GM18907 (cell line): ENCODE data around the gene NT5DC3.

Source experiments
- ATAC-seq: cut with Tn5 transposase; IDR thresholded peaks from one replicate; pipeline ENCODE4 v1.9.1; 2021; ENCODE audit warnings: mild to moderate bottlenecking, moderate library complexity; ENCODE audit not compliant: unreplicated experiment

NT5DC3 gene

GRCh38 chr12:103785243-103786031 is 55.6 kb downstream of the NT5DC3 start:
- no peak for ATAC-seq

DNA sequence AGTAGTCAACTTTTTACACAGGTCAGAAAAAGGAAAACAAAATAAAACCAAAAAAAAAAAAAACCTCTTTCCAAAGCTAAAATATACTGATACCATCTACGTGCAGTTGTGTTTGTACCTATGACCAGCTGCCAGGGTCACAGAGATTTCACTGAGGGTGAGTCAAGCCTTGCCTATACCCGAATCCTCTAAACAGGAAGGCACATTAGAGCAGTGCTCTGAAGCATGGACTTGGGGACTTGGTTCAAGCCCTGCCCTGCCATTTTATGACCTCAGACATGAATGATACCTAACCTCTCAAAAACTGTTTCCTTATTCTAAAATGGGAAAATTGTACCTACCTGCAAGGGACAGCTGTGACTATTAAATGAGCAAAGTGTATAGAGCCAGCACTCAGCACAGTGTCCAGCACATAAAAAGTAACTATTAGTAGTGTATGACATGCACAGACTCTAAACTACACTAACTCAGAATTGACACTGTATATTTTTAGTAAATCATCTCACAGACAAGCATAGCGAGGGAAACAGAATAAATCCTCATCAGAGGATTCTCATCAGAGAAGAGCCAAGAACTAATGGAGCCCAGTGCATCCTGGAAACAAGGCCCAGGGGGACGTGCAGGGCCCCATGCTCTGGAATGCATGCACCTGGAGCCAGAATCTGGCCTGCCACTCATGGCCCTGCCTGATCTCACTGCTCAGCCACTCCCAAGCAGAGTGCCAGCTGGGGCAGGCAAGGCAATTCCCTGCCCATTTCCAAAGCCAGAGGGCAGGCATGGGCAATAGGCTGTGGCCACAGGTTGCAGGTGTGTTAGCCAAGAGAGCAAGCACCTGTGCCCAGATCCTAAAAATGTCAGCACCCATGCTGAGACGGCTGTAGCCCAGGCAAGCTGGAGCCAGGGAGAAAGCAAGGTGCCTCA is 57.0 kb downstream of the NT5DC3 start:
- no peak for ATAC-seq

GRCh38 chr12:103782399-103782798 is 58.6 kb downstream of the NT5DC3 start:
- no peak for ATAC-seq

- ATAC-seq = no peak
Measured at GRCh38 chr12:103780992-103781391, 60.0 kb downstream of the NT5DC3 start.

DNA sequence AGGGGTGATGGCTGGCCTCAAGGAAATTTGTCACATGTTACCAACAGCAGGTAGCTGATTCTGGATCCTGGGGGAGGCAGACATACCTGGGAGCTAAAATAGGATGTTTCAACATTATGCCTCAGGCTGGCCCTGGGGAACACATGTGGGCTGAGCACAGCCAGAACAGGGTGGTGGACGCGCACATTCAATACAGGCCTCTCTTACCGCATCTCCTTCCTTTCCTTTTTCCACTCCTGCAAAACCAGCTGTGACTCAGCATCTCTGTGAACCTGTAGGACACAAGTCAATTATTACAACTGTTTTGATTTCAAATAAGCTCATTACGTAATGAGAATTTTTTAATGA is 61.0 kb downstream of the NT5DC3 start:
- no peak for ATAC-seq

DNA sequence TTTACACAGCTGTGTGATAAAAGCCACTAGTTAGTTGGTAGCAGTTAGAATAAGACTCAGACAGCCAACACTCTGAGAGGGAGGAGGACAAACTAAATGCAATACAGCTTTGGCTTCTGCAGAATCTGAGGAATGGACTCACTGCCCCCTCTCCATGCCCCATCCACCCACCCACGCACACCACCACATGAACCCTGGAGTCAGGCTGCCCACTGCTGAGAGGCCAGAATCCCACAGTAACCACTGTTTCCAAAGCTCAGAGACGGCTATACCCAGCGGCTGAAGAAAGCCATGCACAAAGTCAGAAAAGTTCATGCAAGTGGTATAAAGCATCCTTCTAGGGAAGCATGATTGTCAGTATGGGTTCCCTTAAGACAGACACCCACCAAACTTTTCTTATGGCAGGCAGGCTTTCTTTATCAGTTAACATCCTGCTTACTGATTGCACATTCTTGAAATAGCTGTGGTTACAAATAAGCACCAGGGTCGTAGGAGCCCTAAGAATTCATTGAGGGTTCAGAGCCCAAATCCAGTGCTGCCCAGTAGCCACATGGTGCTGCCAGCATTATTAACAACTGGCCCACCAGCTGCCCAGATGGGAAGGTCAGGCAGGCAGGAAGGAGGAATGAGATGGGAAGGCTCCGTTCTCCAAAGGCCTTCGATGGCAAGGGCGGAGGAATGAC is 61.5 kb downstream of the NT5DC3 start:
- ATAC-seq = no peak

- no peak for ATAC-seq
Measured at GRCh38 chr12:103778781-103779180, 62.3 kb downstream of the NT5DC3 start.

DNA sequence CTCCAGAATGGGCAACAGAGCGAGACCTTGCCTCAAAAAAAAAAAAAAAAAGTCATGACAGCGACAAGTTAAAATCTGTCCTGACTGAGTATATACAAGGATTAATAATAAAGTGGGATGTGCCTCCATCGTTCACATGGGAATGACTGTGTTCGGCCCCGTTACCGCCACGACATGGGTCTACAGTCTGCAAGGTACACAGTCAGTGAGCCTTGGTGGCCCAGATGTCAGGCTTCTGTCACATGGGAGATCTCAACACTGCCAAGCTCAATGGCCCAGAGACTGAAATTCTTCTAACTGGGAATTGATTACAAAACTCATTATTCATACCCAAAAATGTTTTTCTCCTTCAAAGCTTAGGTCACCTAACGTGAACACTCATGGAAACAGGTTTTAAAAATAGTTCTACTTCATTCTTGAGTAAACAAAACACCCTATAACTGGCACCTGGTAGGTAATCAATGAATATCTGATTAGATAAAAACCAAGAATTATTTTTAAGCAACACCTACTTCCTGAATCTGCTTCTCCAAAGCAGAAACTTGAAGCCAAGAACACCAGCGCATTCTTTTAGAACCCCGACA is 66.0 kb downstream of the NT5DC3 start:
- ATAC-seq = no peak

GRCh38 chr12:103773109-103773910 is 67.7 kb downstream of the NT5DC3 start:
- no peak for ATAC-seq

GRCh38 chr12:103772367-103773108 is 68.5 kb downstream of the NT5DC3 start:
- no peak for ATAC-seq

DNA sequence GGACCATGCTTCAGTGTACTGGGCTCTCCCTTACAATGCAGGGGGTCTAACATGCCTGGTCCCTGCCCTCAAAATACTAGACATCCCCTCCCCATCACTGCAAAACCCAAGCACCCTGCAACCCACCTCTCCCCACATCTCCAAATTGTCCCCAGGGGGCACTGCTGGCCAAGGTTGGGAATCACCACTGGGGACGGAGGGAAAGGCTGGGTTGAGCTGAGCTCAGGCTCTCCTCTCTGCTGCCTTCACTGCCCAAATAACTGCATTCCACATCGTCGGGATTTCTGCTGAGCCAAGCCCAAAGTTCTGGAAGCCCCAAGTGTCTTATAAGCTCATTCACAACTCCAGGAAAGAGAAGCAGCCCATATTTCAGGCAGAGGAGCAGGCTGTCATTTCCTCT is 69.6 kb downstream of the NT5DC3 start:
- ATAC-seq = no peak

DNA sequence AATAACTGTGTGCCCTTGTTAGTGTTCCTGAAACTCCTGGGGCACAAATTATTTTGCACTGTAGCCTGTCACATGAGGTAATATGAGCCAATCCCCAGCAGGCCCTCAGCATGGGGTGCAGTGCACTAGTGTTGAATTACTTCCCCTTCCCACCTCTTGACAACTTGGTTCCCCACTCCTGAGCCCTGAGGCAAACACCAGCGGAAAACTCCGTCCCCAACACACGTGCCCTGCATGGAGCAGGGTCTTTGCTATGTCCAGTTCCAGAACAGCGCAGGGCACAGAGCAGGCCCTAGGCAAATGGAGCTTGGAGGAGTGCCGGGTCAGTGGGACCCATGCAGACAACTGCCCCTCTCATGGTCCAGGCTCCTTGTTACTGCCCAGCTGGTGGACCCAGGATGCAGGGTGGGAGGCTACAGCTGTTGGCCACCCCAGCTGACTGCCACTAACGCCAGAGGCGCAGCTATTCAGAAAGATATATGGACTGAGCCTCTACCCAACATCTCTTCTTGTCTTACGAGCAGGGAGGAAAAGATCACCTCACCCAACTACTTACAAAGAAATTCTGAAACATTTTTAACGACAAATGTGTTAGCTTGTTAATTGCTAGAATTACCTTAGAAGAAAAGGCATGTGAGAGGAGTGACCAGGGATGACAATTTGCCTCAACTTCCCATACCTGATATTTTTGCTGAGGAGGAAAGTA is 71.6 kb downstream of the NT5DC3 start:
- ATAC-seq = no peak

GRCh38 chr12:103768467-103769123 is 72.4 kb downstream of the NT5DC3 start:
- ATAC-seq = no peak

- ATAC-seq = no peak
Measured at GRCh38 chr12:103766028-103766427, 75.0 kb downstream of the NT5DC3 start.

- ATAC-seq = no peak
Measured at GRCh38 chr12:103765322-103765721, 75.7 kb downstream of the NT5DC3 start.

GRCh38 chr12:103762473-103762872 is 78.6 kb downstream of the NT5DC3 start:
- ATAC-seq = no peak

GRCh38 chr12:103758310-103759089 is 82.5 kb downstream of the NT5DC3 start:
- ATAC-seq = no peak

DNA sequence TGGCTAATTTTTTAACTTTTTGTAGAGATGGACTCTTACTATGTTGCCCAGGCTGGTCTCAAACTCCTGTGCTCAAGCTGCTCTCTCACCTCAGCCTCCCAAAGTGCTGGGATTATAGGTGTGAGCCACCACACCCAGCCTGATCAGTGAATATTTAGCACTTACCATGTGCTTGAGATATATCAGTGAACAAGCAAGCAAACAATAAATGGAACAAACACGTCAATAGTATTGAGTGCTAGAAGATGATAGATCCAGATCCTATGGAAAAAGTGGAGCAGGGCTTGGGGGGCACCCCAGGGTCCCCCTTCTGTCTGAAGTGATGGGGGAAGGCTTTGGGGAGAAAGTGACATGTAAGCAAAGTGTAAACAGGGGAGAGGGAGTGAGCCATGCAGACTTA is 83.8 kb downstream of the NT5DC3 start:
- ATAC-seq = no peak
